DMS79 treated with DMSO at 0.1 percent for 48 hours (cell line): ENCODE measurements around the gene RASD2.

Source experiments
- DNase-seq: peaks from one replicate; lab custom pipeline; 2025; lab: John Stamatoyannopoulos, UW

Gene RASD2

DNA sequence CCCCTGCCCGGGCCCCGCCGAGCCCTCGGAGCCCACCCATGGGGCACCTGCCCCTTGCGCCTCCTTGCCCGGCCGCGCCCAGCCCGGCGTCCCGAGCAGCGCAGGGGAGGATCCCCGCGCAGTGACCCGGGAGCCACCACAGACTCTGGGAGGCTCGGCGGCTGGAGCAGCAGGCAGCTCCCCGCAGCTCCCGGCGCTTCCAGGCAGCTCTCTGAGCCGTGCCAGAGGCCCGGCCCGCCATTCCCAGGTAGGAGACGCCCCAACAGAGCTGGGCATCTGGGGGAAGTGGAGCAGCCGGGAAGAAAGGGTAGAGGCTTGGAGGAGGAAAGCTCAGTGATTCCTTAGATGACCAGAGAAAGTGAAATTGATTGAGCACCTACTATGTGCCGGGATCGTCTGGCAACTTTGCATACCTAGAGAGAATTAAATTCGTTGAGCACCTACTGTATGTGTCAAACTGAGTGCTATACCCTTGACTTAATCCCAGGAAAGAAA is 670 bp downstream of the RASD2 start:
- DNase-seq: no peak

GRCh38 chr22:35542157-35542938 is 1.7 kb downstream of the RASD2 start:
- DNase-seq: peak; percentile 15

DNA sequence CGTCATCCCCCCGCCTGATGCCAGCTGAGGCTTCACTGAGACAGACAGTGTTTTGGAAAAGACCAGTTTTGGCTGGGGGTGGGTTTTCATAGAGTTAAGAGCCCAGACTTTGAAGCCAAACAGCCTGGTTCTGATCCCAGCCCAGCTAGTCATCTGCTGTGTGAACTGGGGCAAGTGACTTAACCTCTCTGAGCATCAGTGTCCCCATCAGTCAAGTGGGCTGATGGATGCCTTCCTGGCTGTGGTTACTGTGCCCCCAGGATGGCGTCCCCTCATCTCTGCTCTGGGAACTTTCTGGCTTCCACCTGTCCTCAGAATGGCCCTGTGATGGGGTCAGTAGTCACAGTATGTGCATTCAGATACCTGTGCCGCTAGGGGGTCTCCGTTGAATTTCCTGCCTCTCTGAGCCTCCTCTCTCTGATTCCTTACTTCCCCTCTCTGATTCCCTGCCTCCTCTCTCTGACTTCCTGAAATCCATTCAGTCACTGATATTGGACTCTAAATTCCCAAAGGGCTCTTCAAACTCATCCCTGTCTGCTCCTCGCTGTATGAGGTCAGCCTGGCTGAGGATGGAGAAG is 2.4 kb downstream of the RASD2 start:
- no peak for DNase-seq

- no peak for DNase-seq
Measured at GRCh38 chr22:35543702-35544101, 3.1 kb downstream of the RASD2 start.

DNA sequence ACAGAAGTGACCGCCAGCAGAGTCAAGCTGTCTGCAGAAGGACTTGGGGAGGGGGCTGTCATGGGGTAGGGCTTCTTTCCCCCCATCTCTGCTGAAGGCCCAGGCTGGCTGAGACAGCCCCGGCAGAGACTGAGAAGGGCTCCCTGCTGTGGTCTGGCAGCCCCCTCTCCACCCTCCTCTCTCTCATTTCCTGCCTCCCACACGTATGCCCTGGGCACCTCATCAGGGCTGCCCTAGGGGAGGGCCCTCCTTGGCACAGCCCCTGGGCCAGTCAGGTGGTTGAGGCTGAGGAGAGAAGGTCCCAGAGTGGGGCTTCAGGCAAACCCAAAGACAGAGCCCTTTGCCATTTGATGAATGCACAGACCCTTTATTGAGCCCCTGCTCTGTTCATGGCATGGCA is 3.6 kb downstream of the RASD2 start:
- DNase-seq: no peak

- DNase-seq: no peak
Measured at GRCh38 chr22:35544827-35545226, 4.2 kb downstream of the RASD2 start.

- DNase-seq: no peak
Measured at GRCh38 chr22:35546886-35547285, 6.3 kb downstream of the RASD2 start.

- no peak for DNase-seq
Measured at GRCh38 chr22:35547987-35548721, 7.5 kb downstream of the RASD2 start.

DNA sequence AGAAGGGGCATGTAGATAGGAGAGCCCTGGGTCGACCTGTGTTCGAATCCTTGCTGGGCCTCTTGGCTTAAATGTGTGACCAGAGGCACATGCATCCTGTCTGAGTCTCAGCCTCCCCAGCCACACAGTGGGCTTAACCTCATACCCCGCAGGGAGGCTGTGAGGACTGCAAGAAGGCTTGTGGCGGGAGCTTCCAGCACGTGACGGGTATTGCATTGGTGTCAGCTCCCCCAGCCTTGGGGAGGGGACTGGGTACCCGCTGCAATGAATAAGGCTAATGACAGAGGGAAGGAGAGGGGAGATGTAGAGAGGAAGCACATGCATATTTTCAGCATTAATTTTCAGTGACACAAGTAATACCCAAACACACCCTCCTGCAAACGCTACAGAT is 8.1 kb downstream of the RASD2 start:
- no peak for DNase-seq

DNA sequence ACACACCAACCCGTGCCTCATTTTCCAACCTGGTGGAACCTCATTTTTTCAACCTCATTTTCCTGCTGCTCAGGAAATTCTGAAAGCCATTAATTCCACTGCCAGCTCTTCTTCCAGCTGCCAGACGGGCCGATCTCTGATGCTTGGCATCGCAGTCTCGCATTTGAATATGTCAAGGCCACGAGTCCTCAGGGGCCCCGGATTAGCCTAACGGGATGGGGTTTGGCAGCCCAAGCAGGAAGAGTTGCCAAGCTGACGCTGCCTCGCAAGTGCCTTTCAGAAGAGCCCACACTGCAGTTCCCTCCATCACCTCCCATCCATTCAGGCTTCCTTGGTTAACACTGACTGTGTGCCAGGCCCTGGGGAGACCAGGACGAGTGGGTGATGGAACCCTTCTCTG is 8.7 kb downstream of the RASD2 start:
- peak; percentile 23 for DNase-seq

- no peak for DNase-seq
Measured at GRCh38 chr22:35551549-35552177, 11.0 kb downstream of the RASD2 start.

DNA sequence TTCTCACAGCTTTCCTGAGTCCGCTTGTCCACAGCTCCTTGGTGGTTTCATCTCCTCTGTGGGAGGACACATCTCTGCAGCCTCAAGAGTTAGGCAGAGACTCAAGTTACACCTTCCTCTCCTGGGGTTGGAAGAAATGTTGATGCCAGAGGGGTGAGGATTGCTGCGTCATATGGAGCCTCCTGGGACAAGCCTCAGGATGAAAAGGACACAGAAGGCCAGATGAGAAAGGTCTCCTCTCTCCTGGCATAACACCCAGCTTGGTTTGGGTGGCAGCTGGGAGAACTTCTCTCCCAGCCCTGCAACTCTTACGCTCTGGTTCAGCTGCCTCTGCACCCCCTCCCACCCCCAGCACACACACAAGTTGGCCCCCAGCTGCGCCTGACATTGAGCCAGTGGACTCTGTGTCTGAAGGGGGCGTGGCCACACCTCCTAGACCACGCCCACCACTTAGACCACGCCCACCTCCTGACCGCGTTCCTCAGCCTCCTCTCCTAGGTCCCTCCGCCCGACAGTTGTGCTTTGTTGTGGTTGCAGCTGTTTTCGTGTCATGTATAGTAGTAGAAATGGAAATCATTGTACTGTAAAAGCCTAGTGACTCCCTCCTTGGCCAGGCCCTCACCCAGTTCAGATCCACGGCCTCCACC is 11.7 kb downstream of the RASD2 start:
- DNase-seq: no peak

DNA sequence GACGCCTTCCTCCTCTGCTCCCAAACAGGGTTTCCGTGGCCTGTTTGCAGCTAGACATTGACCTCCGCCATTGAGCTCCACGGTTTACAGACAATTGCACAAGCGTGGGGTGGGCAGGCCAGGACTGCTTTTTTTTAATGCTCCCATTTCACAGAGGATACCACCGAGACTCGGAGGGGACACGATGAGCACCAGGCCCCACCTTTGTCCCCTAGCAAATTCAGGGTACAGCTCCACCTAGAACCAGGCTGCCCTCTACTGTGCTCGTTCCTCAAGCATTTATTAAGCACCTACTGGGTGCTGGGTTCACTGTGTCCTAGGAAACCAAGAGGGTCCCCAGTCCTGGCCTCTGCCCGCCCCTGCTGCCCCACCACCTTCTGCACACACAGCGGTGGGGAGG is 12.2 kb downstream of the RASD2 start:
- DNase-seq: no peak

- DNase-seq: no peak
Measured at GRCh38 chr22:35553341-35553740, 12.7 kb downstream of the RASD2 start.

DNA sequence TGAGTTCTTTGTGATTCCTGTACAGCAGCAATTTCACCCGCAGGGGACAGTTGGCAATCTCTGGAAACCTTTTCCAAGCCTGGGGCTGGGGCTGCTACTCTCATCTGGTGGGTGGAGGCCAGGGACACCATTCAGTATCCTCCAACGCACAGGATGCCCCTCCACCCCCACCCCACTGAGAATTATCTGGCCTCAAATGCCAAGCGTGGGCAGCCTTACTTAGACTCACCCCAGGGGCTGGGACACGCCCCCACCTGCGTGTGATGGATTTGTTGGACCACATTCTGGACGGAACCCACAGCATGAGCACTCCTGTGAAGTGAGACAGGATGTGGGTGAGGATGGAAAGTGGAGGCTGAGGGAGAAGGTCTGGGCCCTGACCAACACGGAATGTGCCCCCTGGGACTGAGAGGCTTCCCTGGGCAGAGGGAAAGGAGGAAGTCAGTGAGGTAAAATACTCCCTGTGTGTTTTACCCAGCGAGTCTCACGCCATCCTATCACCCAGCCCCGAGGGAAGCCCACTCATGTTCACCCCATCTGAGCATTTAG is 13.7 kb downstream of the RASD2 start:
- DNase-seq: no peak

GRCh38 chr22:35555483-35555890 is 14.9 kb downstream of the RASD2 start:
- DNase-seq: no peak

- no peak for DNase-seq
Measured at GRCh38 chr22:35555946-35556547, 15.4 kb downstream of the RASD2 start.

- no peak for DNase-seq
Measured at GRCh38 chr22:35556666-35557065, 16.0 kb downstream of the RASD2 start.

DNA sequence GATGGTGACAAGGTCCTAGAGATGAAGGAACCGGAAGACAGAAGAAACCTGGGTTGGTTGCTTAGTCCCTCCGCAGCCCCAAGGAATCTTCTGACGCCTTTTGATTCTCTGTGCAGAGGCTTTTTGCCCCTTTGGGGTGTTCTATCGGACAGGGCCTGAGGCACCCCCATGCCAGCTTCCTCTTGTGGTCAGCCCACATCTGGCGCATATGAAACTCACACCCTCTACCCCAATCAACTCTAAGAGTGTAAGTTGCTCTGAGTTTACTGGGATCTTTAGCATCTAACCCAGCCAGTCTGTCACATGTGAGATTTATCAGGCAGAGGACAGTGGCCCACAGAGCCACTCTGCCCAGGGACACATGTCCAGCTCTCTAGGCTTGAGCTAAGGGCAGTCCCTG is 17.4 kb downstream of the RASD2 start:
- DNase-seq: no peak

- no peak for DNase-seq
Measured at GRCh38 chr22:35558719-35559118, 18.1 kb downstream of the RASD2 start.

GRCh38 chr22:35559354-35560005 is 18.8 kb downstream of the RASD2 start:
- no peak for DNase-seq
